GM19372 (cell line): Measurements from ENCODE around the gene KCNN3.

Experiments used
- ATAC-seq: cut with Tn5 transposase; IDR thresholded peaks from one replicate; pipeline ENCODE4 v1.9.1; 2021; ENCODE audit warnings: mild to moderate bottlenecking, low read depth, moderate library complexity; ENCODE audit not compliant: unreplicated experiment

Gene KCNN3

GRCh38 chr1:154756793-154757548 is 113.1 kb downstream of the KCNN3 start:
- ATAC-seq = no peak

GRCh38 chr1:154755858-154756730 is 114.0 kb downstream of the KCNN3 start:
- ATAC-seq = no peak

GRCh38 chr1:154753426-154753825 is 116.7 kb downstream of the KCNN3 start:
- no peak for ATAC-seq

GRCh38 chr1:154752273-154753030 is 117.6 kb downstream of the KCNN3 start:
- ATAC-seq = no peak

GRCh38 chr1:154751690-154752089 is 118.4 kb downstream of the KCNN3 start:
- ATAC-seq = no peak

- ATAC-seq = no peak
These were observed 119.1 kb downstream of the KCNN3 start for GRCh38 chr1:154750681-154751665.

GRCh38 chr1:154749078-154749760 is 120.9 kb downstream of the KCNN3 start:
- ATAC-seq = no peak

- ATAC-seq = no peak
These were observed 121.7 kb downstream of the KCNN3 start for GRCh38 chr1:154748405-154748775.

- no peak for ATAC-seq
These were observed 122.2 kb downstream of the KCNN3 start for GRCh38 chr1:154747740-154748404.

GRCh38 chr1:154747380-154747739 is 122.7 kb downstream of the KCNN3 start:
- no peak for ATAC-seq

- no peak for ATAC-seq
These were observed 123.3 kb downstream of the KCNN3 start for GRCh38 chr1:154746622-154747299.

- no peak for ATAC-seq
These were observed 124.2 kb downstream of the KCNN3 start for GRCh38 chr1:154745750-154746425.

GRCh38 chr1:154745286-154745731 is 124.8 kb downstream of the KCNN3 start:
- ATAC-seq = no peak

GRCh38 chr1:154744352-154745035 is 125.6 kb downstream of the KCNN3 start:
- ATAC-seq = no peak

- no peak for ATAC-seq
These were observed 126.5 kb downstream of the KCNN3 start for GRCh38 chr1:154743526-154744036.

GRCh38 chr1:154742606-154743005 is 127.5 kb downstream of the KCNN3 start:
- ATAC-seq = no peak
